Embryonic facial prominence (tissue), 1 donor: ENCODE measurements around the gene TRIM65.

Source experiments
- DNase-seq: peaks from one replicate; pipeline ENCODE4 v3.0.0-alpha.2; 2016; ENCODE audit errors: extremely low spot score

Gene TRIM65, protein sequence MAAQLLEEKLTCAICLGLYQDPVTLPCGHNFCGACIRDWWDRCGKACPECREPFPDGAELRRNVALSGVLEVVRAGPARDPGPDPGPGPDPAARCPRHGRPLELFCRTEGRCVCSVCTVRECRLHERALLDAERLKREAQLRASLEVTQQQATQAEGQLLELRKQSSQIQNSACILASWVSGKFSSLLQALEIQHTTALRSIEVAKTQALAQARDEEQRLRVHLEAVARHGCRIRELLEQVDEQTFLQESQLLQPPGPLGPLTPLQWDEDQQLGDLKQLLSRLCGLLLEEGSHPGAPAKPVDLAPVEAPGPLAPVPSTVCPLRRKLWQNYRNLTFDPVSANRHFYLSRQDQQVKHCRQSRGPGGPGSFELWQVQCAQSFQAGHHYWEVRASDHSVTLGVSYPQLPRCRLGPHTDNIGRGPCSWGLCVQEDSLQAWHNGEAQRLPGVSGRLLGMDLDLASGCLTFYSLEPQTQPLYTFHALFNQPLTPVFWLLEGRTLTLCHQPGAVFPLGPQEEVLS

GRCh38 chr17:75896415-75897159 is at the start of gene TRIM65:
Gene TRIM65 (minus strand): TSS chr17:75896951. CDS start chr17:75896937, 14 bp downstream.
- no peak for DNase-seq

DNA sequence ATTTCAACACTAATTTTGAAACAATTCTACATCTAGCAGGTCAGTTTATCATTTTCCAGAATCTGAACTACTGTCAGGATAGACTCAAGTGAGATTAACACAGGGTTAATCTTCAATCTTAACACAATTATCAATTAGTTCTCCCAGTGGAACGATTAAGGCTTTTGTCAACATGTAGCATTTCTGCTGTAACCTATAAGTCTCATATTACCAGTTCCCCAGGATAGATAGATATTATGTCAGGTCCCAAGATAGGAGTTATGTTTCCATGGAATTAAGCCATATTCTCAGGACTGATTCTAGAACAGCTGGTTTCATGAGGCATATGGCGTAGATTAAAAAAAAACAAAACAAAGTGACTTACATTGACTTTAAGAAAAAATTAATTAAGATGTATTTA is 48.5 kb upstream of the TRIM65 start:
- DNase-seq = no peak

- no peak for DNase-seq
Measured at GRCh38 chr17:75943491-75943890, 46.7 kb upstream of the TRIM65 start.

- DNase-seq = no peak
Measured at GRCh38 chr17:75942473-75942872, 45.7 kb upstream of the TRIM65 start.

GRCh38 chr17:75941442-75941819 is 44.7 kb upstream of the TRIM65 start:
- DNase-seq = no peak

DNA sequence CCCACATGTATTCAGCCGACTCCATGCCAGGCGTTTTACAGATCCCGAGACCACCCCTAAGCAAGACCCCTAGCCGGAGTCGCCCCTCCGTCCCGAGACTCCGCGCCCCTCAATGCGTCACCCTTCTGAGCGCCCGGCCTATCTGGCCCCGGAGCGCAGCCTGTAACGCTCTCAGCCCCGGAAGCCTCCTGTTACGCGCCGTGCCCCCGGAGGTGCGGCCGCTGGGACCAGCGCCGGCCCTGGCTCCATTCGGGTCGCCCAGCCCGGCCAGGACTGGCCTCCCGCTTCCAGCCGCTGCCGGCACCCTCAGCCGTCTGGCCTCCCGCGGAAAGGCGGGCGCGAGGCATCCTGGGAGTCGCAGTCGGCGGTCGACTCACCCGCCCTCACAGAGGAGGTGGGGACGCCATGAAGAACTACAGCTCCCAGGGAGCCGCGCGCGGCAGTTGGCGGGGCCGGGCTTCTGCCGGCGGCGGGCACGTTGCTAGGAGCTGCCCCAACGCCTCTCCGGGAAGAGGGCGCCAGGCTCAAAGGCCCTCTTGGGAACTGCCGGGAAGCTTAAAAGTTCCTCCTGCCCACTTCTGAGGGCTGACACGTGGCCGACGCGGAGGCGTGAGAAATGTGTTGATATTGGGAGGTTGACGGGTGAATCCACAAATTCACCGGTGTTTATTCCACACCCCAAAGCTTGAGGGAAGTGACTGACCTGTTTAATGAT is 44.1 kb upstream of the TRIM65 start, which contains the start of gene FBF1:
Gene FBF1 (minus strand): TSS at position 316 of the 715 bp plus-strand sequence. CDS start 2,893 bp downstream, outside the sequence.
- DNase-seq = peak; percentile 85

DNA sequence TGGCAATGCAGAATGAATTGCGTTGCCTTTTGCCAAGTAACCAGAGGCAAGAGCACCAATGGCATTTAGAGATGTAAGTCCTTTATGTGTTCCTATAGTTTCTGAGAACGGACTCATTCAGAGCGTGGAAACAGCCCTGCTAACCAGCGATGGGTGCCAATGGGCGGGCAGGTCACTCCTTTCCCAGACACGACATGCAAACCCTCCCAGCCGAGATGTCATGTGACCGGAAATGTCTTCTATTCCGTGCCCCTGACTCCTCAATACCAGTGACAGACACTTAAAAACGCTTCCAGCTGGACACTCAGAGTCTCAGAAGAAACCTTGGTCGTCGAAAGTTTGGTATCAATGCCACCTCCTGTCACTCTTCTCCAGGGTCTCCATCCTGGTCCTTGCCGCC is 40.9 kb upstream of the TRIM65 start:
- DNase-seq = no peak

GRCh38 chr17:75933808-75934207 is 37.1 kb upstream of the TRIM65 start:
- DNase-seq = no peak

- DNase-seq = no peak
Measured at GRCh38 chr17:75932852-75933251, 36.1 kb upstream of the TRIM65 start.

DNA sequence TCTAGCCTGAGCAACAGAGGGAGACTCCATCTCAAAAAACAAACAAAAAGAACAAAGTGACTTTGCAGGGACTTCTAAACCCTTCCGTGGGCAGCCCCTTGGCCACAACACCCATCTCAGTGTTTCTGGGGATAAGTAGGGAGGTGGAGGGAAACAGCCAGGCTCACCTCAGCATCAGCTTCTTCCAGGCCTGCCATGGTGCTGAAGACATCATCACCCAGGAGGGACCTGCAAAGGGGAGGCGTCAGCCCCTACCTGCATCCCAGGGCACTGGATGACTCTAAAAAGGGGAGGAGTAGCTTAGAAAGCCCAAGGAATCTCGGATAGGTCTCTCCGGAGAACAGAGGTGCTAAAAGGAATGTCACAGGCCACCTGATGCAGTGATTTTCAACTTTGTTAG is 34.3 kb upstream of the TRIM65 start:
- no peak for DNase-seq

GRCh38 chr17:75927286-75927922 is 30.7 kb upstream of the TRIM65 start:
- DNase-seq = no peak

DNA sequence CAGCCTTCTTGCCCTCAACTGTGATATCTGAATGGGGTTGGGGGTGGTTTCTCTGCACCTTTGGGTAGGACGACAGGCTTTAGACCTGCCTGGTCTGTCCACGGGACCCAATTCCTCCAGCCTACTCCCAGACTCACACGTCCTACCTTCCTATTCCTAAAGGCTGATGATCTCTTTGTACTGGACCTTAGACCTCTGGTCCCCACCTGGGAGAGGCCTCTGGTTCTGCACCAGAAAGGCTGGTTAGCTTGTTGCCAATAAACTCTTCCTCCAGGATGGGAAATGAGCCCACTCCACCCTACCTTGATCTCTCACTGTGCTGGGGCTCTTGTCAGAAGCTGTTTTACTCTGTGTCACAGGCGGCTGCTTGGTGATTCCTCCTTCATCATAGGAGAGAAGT is 29.7 kb upstream of the TRIM65 start:
- DNase-seq = no peak

DNA sequence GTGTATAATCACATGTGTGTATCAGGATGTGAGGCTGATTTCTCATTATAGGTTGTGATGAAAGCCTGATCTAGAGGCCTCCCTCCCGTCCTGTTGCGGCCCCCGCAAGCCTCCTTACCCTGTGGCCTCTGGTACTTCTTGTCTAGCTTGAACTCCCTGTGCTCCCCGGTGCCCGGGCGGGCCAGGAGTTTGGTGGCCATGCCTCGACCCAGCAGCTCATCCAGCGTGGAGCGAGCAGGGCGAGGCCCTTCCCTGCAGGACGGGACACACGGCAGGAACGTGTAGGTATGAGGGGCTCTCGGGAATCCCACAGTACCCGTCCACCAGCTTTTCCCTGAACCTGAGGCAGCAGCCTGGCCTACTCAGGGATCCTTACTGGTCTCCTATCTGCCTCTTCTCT is 29.2 kb upstream of the TRIM65 start:
- no peak for DNase-seq

GRCh38 chr17:75925103-75925502 is 28.4 kb upstream of the TRIM65 start:
- DNase-seq = no peak

DNA sequence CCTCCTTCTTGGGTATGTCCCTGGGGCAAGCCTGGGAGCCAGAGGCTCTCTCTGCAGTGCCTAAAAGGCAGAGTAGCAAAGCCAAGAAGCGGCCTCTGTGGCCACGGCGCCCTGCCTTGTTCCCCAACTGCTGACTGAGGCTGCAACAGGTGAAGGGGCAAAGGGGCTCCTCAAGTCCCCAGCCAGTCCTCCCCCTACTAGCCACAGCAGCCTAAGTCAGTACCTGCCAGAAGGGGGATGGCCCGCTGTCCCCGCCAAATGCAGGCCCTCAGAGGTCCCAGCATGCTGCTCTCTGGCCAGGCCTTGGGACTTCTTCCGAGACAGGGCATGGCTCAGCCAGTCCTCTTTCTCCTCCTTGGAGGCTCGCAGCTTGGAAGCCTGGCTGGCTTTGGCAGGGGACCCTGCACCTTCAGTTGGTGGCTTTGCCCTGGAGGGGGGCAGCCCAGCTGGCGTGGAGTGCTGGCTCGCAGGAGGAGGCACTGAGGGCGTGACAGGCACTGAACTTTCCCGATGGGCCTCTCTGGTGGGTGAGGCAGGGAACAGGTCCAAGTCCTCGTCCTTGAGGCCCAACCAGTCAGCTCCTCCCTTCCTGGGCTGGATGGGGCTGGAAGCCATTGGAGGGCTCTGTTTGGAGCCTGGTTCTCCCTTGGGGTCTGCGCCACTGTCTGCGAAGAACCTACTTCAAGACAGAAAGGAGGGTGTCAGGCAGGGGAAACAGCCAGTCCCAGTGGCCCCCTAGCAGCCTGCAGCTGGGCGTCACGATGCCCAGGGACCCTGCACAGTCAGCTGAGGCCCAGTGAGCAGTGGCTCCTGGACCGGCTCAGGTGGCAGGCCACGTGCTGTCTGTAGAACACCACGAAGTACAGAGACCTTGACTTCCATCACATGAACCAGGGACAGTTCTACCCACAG is 26.5 kb upstream of the TRIM65 start:
- no peak for DNase-seq

DNA sequence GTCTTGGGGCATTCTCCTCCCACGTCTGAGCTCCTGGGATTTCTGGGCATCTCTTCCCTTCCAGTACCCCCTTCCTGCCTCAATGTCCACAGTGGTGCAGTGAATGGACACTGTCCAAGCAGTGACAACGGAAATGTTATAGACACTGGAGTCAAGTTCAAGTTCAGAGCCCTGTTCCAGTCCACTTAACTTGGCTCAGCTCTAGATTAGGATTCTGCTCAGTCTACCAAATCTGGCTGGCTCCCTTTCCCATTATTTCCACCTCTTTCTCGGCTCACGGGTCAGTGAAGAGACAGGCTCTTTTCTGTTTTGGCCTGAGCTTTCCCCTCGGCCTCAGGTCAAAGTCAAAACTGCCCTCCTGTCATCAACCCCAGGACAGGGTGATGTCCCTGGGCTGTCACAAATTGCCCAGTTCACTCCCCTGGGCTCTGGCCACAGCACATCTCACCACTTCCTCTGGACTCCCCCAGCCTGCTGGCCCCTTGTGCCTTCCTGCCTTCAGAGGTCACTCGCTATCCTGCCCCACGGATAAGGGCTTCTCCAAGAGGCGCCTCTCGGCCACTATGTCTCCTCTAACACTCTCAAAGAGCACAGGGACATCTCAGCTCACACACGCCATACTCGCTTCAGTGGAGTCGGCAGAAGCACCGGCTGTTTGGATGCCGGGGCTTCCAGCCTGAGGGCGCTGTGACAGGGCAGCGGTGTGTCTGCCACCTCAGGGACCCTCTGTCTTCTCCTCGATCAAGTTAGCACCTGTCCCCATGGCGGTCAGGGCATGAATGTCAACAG is 25.6 kb upstream of the TRIM65 start:
- DNase-seq = no peak

DNA sequence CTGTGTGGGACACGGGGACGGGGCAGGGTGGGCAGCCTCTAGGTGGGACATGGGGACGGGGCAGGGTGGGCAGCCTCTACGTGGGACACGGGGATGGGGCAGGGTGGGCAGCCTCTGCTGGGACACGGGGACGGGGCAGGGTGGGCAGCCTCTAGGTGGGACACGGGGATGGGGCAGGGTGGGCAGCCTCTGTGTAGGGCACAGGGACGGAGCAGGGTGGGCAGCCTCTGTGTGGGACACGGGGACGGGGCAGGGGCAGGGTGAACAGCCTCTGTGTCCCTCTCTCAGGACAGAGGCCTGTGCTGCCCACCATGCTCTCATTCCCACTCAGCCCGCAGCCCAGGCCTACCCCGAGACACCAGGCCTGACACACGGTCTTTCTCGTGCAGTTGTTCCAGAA is 24.8 kb upstream of the TRIM65 start:
- DNase-seq = no peak

DNA sequence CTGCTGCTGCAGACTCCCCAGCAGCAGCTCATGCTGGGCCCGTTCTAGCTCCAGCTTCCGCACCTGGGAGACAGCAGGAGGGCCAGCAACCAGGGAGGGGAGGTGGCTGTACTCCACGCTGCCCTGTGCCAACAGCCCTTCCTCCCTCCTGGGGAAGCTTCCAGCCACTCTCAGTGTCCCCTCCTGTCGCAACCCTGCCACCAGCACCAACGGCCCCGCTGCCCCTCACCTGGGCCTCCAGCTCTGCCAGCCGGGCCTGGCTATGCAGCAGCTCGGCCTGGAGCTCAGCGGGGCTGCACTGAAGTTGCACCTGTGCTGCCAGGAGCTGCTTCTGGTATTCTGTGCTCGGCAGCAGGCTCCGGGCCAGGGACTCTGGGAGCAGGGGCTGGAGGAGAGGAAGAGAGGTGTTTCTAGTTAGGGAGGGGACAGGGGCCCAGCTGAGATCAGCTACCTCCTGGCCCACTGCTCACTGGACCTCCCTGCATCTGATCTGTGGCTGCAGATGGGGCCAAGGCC is 23.4 kb upstream of the TRIM65 start:
- no peak for DNase-seq

DNA sequence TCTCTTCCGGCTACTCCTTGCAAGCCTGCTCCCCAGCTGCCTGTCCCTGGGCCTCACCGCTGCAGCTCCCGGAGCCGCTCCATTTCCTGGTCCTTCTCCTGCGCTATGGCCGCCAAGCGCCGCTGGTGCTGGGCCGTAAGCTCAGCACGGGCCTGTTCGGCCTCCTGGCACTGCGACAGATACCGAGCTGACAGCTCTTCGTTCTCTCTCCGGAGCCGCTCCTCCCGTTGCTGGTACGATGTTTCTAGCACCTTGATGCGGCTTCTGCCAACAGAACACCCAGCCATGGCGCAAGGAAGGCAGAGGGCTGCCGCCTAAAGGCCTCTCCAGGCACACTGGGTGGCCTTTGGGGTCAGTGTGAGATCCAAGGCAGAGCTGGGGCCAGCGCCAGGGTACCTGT is 22.9 kb upstream of the TRIM65 start:
- no peak for DNase-seq
